A549 treated with Mapracorat at 1 μM for 4 hours (cell line): ENCODE data around the gene TMX4. TPM values are rescaled to one million over a fixed set of nuclear protein-coding genes. Genes with fewer than 3 reads are reported as not detected.

Source experiments
- total RNA-seq: library from RNA; stranded (reverse); fragments of 200-300 nt; extraction: Qiagen RNA extraction; gene quantifications from 5 replicates; pipeline ENCODE4 v1.2.3, GENCODE V29; 2022

Gene TMX4
- 13.9 to 16.2 TPM (median 15.7 TPM) in 5 replicates for total RNA-seq

DNA sequence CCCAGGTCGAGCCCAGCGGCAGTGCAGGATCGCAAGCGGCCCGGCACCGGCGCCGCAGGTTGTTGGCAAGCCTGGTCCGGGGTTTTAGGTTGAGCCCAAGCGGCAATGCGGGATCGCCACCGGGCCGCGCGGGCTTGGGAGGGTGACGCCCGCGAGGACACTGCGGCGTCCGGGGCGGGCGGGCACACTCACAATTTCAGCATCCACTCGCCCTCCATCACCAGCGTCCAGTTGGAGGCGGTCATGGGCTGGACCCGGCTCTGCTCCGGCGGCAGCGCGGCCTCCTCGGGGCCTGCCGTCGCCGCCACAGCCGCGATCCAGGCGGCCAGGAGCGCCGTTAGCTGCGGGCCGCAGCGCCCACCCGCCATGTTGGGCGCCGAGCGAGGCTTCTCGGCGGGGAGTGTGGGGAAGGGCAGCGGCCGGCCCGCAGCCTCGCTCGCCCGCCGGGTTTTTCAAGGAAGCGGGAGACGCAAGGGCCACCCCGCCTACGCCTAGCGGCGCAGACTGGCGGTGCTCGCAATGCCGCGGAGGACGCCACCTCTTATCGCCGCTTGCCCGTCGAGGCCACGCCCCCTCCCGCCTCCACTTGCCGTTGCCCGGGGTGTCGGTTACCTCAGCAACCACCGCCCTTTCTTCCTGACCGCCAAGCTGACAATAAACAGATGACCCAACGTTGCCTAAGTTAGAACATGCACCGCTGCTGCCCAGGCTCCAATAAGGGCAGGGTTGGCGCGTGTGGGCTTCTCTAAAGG, at the start of gene TMX4:
Gene TMX4, minus strand, starts transcription at position 516 of the 752 bp plus-strand sequence. Its CDS starts 148 bp downstream, at position 368.

DNA sequence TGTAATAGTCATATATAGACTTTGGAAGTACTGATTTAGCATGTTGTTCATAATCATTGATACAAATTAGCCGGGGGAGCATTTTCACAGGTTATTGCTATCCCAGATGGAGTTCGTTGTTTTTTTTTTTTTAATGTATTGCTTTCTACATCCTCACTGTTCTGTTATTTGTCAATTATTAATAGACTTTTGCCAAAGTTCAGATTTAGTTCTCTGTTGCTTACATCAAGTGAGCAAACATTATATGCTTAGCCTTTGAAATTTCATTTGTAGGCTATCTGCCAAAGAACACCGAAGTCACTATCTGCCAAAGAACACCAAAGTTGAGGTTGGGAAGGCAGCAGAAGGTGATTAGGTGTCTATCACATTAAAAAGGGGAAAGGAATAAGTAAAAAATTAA, 79.2 kb downstream of the TMX4 start, which contains the start of gene HAO1:
Gene HAO1, minus strand, starts transcription at position 118 of the 400 bp plus-strand sequence. Its CDS starts 36 bp downstream, at position 82.

Other genes with a start within 250 kb of the TMX4 start
- gene HAO1, start 79.3 kb downstream of the TMX4 start, total RNA-seq = not detected in 5 replicates
- 0.39 to 1.2 TPM (median 0.42 TPM) in 5 replicates for gene PLCB1, start 112.5 kb upstream of the TMX4 start, total RNA-seq